GM10266 (cell line): Measurements from ENCODE around the gene GXYLT1.
"Not testable (repeated sequence)": the region's sequence is repeated elsewhere in the genome, so short reads cannot be mapped to it uniquely, and the experiment has no call there.

Experiments used
- DNase-seq: peaks from one replicate; pipeline ENCODE4 v3.0.0; 2012; ENCODE audit errors: extremely low spot score
- TF ChIP-seq, protein P1 (sequence below): IDR thresholded peaks from 2 replicates; pipeline ENCODE4 v1.5.1; 2012; ENCODE audit warnings: mild to moderate bottlenecking, low read depth; ENCODE audit not compliant: control insufficient read depth, insufficient read depth; ENCODE audit errors: missing control alignments

GXYLT1 gene

DNA sequence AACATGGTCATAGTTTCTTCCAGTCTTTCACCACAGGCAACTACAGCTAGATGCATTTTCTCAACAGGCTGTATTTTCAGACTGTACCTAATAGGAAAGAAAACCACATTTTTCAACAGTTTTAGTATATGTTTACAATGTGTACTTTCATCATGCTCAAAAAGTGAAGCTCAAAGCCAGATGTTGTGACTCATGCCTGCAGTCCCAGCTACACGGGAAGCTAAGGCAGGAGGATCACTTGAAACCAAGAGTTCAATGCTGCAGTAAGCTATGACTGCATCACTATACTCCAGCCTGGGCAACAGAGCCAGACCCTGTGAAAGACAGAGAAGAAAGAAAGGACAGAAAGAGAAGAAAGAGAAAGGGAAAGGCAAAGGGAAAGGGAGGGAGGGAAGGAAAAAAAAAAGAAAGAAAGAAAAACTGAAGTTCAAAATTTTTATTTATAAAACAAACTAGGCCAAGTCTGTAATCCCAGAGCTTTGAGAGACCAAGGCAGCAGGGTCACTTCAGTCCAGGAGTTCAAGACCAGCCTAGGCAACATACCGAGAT, 25.5 kb downstream of the GXYLT1 start:
- DNase-seq = no peak
- TF ChIP-seq, protein P1, sequence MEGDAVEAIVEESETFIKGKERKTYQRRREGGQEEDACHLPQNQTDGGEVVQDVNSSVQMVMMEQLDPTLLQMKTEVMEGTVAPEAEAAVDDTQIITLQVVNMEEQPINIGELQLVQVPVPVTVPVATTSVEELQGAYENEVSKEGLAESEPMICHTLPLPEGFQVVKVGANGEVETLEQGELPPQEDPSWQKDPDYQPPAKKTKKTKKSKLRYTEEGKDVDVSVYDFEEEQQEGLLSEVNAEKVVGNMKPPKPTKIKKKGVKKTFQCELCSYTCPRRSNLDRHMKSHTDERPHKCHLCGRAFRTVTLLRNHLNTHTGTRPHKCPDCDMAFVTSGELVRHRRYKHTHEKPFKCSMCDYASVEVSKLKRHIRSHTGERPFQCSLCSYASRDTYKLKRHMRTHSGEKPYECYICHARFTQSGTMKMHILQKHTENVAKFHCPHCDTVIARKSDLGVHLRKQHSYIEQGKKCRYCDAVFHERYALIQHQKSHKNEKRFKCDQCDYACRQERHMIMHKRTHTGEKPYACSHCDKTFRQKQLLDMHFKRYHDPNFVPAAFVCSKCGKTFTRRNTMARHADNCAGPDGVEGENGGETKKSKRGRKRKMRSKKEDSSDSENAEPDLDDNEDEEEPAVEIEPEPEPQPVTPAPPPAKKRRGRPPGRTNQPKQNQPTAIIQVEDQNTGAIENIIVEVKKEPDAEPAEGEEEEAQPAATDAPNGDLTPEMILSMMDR = no peak

DNA sequence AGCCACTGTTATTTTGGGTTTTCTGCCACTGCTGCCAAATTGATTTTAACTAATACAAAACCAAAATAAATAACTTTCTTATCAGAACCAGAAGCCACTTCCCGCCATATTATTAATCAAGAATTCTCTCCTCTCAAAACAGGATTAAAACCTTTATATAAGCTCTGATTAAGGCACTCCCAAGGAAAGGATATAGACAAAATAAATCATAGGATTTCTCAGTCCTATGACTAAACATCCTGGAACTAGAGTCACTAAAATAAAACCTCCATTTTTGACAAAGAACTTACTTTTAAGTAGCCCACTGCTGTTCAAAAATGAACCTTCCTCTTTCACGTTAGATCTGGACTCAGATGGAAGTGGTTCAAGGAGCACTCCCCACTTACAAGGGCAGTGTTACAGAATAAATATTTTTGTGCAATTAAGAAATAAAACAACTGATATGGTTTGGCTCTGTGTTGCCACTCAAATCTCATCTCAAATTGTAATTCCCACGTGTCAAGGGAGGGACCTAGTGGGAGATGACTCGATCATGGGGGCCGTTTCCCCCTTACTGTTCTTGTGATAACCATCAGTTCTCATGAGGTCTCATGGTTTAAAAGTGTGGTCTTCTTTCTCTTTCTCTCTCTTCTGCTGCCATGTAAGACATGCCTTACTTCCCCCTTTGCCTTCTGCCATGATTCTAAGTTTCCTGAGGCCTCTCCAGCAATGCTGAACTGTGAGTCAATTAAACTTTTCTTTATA, 26.4 kb downstream of the GXYLT1 start:
- DNase-seq = no peak
- TF ChIP-seq, protein P1 = no peak

GRCh38 chr12:42109031-42109430, 35.6 kb downstream of the GXYLT1 start:
- DNase-seq = no peak
- TF ChIP-seq, protein P1 = no peak

DNA sequence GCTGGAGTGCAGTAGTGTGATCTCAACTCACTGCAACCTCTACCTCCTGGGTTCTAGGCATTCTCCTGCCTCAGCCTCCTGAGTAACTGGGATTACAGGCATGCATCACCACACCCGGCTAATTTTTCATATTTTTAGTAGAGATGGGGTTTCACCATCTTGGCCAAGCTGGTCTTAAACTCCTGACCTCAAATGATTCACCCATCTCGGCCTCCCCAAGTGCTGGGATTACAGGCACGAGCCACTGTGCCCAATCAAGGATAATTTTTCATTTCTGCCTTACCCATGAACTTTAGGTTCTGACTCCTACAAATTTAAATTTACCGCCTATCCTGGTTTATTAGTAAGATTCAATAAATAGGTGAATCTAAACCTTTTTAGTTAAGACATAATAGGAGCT, 37.9 kb downstream of the GXYLT1 start:
- DNase-seq = not testable (repeated sequence)

GRCh38 chr12:42104784-42105183, 39.9 kb downstream of the GXYLT1 start:
- TF ChIP-seq, protein P1 = no peak
- no peak for DNase-seq

GRCh38 chr12:42104087-42104486, 40.6 kb downstream of the GXYLT1 start:
- no peak for DNase-seq
- TF ChIP-seq, protein P1 = peak; percentile 7

GRCh38 chr12:42103155-42103554, 41.5 kb downstream of the GXYLT1 start:
- no peak for DNase-seq
- TF ChIP-seq, protein P1 = no peak
